Cardiac septum (tissue), 1 donor: ENCODE data around the gene CSRNP3. TPM values are rescaled to one million over a fixed set of nuclear protein-coding genes. Genes with fewer than 3 reads are reported as not detected.
"Not testable (repeated sequence)": the region's sequence is repeated elsewhere in the genome, so short reads cannot be mapped to it uniquely, and the experiment has no call there.

Source experiments
- DNase-seq: peaks from one replicate; pipeline ENCODE4 v3.0.0-alpha.2; 2020; ENCODE audit warnings: low spot score
- intact Hi-C: fragments of 100-400 bp; cut with DNase I; formaldehyde crosslinking; loops from one replicate; pipeline ENCODE4 v1.14.0; 2022
- total RNA-seq: library from RNA; stranded (reverse); fragmentation: NEBNext Ultra II Directional; extraction: Animal tissue kit (Norgen Biotek cat#: 25700); gene quantifications from one replicate; pipeline ENCODE4 v1.2.1, GENCODE V29; 2021
- donor health status: DM: no; HTN: no; CAD: no.

CSRNP3 gene
- total RNA-seq, 1 donor from 2014 or later = 2.9 TPM

DNA sequence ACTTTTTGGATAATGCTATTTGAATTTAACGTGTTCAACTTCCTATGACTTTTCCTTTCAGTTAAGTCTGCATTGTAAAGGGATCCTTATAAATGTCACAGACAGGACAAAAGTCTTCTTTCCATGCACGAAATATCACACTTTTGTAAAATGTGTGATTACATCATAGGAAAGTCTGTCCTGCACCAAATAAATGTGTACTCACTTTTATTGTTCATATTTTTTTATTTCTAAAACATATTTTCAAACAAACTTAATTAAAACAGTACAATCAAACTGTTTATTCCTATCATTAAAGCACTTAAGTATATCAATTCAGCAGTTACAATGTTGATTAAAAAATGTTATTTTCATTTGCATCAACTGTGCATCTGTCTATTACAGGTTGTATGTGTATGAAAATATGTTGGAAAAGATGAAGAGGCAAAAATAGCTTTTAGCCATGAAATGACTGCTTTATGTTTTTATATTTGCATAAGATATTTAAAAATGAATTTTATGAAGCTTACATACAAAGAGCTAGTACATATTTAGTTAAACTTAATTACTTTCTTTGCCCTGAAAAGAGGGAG, 105.6 kb downstream of the CSRNP3 start:
- DNase-seq = no peak
- intact Hi-C loops = no loop called here

- intact Hi-C loops = no loop called here
- no peak for DNase-seq
Observed at GRCh38 chr2:165576409-165577154, 107.1 kb downstream of the CSRNP3 start.

- intact Hi-C loops = loop anchor here (10.0 kb wide), 1 partner anchor 112 kb away; no protein-coding TSS in a partner anchor
- no peak for DNase-seq
Observed at GRCh38 chr2:165582409-165582808, 112.9 kb downstream of the CSRNP3 start.

GRCh38 chr2:165582863-165583506, 113.5 kb downstream of the CSRNP3 start:
- no peak for DNase-seq
- intact Hi-C loops = loop anchor here (10.0 kb wide), 1 partner anchor 112 kb away; no protein-coding TSS in a partner anchor

DNA sequence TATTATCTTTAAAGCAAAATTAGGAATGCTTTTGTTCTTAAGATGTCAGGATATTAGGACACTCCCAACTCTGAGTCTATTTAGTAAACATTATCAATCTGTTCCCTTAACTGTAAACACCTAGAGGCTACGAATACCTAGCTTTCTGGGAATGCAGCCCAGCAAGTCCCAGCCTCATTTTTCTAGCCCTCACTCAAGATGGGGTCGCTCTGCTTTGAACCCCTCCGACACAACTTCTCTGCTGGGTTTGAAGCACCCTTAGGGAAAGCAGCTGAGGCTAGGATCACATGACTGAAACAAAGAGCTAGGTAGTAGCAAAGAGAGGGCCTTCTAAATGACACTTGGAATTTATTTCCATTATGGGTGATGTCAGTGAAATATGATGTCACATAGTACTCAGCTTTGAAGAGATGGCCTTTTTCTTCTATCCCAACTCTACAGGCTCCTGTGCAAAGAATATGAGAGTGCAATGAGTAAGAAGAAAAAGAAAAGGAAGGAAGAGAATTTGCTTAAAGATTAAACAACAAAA, 114.7 kb downstream of the CSRNP3 start:
- no peak for DNase-seq
- intact Hi-C loops = loop anchor here (10.0 kb wide), 1 partner anchor 111 kb away; no protein-coding TSS in a partner anchor

- intact Hi-C loops = loop anchor here (10.0 kb wide), 1 partner anchor 109 kb away; no protein-coding TSS in a partner anchor
- DNase-seq = no peak
Observed at GRCh38 chr2:165586019-165586418, 116.5 kb downstream of the CSRNP3 start.

- intact Hi-C loops = loop anchor here (10.0 kb wide), 1 partner anchor 107 kb away; no protein-coding TSS in a partner anchor
- DNase-seq = no peak
Observed at GRCh38 chr2:165587335-165587938, 117.9 kb downstream of the CSRNP3 start.

DNA sequence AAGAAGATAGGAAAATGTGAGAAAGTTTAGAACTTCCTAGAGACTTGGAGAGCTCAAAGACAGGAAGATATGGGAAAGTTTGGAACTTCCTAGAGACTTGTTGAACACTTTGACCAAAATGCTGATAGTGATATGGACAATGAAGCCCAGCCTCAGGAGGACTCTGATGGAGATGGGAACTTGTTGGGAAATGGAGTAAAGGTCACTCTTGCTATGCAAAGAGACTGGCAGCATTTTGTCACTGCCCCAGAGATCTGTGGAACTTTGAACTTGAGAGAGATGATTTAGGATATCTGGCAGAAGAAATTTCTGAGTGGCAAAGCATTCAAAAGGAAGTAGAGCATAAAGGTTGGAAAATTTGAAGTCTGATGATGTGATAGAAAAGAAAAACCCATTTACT, 121.5 kb downstream of the CSRNP3 start:
- DNase-seq, intact Hi-C loops: not testable (repeated sequence)

DNA sequence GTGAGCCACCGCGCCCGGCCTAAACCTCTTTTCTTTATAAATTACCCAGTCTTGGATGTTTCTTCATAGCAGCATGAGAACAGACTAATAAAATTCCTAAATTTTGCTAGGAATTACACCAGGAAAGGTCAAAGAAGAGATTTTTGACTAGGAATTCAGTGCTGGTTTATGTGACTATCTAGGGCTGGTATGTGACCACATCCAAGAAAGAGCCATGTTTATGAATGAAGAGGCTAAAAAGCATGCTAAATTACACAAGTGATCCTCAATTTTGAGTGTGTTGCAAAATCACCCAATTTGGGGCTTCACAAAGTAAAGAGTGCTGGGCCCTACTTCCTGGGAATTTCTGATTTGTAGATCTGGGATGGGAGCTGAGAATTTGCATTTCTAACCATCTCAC, 123.6 kb downstream of the CSRNP3 start:
- intact Hi-C loops = no loop called here
- DNase-seq = no peak

DNA sequence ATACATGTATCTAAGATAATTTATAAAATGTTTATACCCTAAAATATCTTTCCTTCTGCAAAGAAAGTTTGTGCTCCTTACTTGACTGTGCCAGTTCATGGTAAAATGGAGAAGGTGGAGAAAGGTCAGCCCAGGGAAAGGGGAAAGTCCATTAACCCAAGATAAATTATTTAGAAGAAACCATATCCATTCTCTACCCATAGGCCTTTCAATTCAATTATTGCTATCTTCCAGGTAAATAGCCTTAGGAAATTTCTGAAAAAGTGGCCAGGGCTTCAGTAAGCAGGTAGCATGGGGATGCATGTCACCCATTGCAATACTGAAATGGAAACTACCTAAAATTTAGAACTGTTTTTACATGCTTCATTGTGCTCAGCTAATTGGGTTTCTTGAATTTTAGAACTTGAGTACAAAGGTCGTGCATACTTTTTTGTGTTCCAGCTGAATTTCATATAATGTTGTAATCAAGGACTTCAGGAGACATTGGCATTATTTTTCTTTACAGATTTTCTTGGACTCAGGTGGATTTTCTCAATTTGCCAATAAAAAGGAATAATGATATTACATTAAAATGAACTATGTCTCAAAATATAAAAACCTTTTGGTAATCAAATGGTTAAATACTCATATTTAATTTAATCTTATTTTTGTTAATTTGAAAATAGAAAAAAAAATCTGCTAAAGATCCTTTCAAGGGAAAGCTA, 124.9 kb downstream of the CSRNP3 start:
- intact Hi-C loops = no loop called here
- no peak for DNase-seq

GRCh38 chr2:165594935-165595255, 125.4 kb downstream of the CSRNP3 start:
- DNase-seq = no peak
- intact Hi-C loops = no loop called here

DNA sequence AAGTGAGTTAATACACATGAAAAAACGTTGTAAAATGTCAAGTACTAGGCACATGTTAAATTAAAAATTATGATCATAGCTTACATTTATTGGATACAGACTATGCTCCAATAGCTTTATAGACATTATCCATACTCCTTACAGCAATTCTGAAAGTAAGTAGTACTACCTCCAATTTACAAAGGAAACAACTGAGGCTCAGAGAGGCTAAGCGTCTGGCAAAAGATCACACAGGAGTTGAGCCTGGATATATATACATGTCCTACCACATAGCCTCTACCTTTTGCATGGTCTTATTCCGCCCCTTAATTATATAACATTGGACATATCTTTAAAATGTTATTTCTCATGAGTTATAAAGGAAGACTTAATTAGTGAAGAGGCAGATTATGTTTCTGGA, 127.3 kb downstream of the CSRNP3 start:
- DNase-seq = no peak
- intact Hi-C loops = no loop called here

DNA sequence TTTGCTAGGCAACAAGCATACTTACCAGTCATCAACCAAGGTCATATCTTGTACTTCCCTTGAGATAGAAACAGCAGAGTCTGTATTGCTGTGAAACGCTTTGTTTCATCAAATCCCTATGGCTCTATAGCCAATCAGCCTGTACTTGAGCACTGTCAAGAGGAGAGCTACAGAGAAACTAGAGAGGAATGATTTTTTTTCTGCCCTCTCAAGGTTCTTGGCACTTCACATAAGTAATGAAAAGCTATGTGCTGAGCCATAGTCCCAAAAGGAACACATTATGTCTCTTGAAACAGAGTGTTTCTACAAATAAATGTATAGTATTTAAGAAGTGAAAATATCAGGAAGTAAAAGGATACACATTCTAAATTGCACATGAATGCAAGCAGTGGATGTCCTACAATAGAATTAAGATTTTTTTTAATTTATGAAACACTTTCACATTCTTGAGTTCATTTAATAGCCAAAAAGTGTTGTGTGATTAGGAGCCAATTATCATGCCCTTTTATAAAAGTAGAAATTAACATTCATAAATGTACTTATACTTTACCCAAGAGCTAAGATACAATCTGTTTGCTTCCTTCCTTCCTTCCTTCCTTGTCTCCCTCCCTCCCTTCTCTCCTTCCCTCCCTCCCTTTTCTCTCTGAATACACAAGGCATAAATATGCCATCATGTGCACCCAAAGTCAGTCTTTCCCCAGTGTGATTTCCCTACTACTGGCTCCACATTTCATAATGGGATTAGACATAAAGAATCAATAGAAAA, 131.8 kb downstream of the CSRNP3 start:
- intact Hi-C loops = no loop called here
- DNase-seq = no peak

DNA sequence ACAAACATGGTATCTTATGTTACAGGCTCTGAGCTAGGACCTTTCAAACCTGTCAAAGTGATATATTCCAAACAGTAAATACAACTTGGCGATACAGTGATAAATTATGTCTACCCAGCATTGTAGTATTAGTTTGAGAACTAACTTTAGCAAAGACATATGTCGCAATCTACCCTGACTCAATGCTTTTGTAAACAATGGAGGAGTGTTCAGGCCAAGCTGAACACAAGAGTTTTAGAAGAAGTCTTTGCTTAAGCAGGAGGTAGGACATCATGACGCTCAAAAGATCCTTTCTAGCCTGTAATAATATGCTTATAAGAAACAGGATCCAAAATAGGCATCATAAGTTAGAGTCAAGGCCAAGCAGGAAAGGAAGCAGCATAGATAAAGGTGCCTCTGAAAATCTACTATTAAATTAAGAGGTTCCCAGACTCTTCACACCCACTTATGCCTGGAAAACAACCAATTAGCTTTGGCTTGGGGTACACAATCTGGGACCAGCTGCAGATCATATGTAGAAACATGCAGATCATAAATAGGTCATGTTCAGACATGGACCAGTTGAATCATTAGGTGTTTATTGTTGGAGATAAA, 132.5 kb downstream of the CSRNP3 start:
- intact Hi-C loops = no loop called here
- no peak for DNase-seq

DNA sequence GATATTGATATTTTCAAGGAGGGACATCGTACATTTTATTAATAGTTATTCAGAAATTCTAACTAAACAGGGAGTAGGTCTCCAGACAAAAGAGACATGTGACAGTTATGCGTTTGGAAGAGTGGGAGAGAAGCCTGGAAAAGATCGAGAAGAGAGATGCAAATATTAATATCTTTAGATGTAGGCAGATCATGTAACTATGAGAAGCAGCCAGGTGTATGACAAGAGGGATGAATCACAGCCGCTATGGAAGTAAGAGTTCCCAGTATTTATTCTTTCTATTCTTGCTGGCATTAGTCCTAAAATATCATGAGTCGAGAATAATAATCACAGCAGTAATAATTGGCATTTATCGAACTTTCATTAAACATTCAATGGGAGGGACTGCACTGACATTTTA, 140.2 kb downstream of the CSRNP3 start:
- DNase-seq = no peak
- intact Hi-C loops = no loop called here

- intact Hi-C loops = no loop called here
- no peak for DNase-seq
Observed at GRCh38 chr2:165610591-165611029, 141.1 kb downstream of the CSRNP3 start.

DNA sequence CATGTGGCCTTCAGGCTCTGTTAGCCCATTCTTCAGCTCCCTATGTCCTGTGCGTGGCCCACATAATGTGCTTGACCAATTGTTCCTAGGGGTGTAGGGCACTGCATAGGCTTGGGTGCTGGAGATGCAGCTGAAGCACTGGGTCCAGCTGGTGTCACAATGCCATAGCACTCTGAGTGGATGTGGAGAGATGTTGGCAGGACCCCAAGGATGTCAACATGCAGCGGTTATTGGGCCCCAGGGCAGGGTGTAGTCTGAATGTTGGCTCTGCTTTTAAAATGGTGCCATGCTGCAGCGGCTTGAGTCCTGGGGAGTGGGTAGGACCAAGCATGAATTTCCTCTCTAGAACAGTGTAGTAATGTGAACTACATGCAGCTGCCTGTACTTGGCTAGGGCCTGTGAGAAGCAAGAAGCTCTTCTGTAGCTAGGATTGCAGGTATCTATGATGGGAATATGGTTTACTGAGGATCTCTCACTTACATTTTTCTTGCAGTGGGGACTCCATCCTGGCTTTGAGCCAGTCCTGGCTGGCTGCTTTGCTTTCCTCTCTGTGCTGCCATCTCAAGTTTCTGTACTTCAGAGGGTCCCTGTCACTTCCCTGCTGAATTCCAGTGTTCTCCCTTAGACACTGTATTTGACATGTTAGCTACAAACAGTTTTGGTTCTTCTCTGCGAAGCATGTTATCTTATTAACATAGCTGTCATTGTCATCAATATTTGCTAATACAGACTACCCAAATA, 148.4 kb downstream of the CSRNP3 start:
- intact Hi-C loops = no loop called here

DNA sequence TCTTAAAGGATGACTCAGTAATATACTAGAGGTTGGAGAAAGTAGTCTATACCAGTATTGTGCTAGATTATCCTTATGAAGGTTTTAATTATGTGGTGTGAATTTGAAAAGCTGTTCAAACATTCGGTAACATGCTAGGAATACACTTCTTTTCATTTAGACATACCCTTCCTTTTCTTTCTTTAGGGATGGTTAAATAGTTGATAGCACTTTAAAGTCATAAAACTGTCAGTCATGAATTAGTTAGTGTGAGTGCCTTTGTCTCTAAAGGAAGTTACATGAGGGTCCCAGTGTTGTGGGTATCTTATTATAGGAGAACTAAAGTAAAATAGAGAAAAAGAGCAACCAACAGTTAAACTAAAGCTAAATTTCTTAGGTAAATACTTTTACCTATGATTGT, 149.3 kb downstream of the CSRNP3 start:
- intact Hi-C loops = no loop called here
- DNase-seq = no peak

More for the DNA sequence above, 148.4 kb downstream of the CSRNP3 start:
- DNase-seq = no peak
